ENCODE data around the gene SCAF1. TPM values are rescaled to one million over a fixed set of nuclear protein-coding genes. Genes with fewer than 3 reads are reported as not detected.

Gene SCAF1
- 8.9 TPM for total RNA-seq

GRCh38 chr19:49641688-49642491 lies at the start of gene SCAF1:
TSS of gene SCAF1 (plus strand) at chr19:49642209. CDS start at chr19:49645027, 2,818 bp downstream.
- Histone ChIP-seq H3K9me3 (ENCODE audit: low read depth, low read length) (no peaks in the 10 kb centered on the region), H3K4me3 (ENCODE audit: low read length) (peak within 1 kb of the TSS; percentile 90), H3K27me3 (ENCODE audit: insufficient read depth, low read length) (no peaks in the 10 kb centered on the region), H3K4me1 (ENCODE audit: insufficient read depth, low read length) (peaks cover 53% of the 10 kb centered on the region)

DNA sequence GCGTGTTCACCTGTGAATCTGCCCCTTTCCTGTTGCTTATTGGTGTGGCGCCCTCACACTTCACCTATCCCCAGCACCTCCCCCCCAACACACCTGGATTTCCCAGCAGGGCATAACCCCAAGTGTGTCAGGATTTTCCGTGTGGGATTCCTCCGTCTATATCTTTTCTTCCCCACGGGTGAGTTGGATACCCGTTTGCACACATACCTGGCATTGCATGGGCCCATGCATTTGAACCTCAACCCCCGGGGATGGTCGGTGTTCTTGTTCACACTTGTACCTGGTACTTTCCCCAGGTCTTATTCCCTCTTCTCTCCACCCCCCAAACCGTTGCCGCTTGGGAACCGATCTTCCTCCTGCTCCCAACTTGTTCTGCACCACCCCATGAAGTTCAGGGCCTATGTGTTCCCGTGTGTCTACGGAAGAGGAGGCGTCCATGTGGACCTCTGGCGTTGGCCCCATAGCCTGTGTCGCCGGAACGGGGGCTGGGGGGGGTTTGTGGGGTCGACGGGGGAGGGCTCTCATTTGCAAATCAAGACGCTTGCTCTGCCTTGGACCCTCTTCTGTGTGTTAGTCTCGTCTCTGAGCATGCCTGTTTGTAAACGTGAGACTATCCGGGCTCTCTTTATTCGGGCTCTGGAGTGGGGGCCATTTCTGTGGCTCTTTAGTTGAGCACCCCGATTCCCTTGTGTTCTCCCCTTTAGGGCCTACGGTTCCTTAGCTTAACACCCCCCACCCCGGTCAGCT lies 49.4 kb upstream of the SCAF1 start:
- Histone ChIP-seq H3K4me1 (ENCODE audit: insufficient read depth, low read length) (peaks cover 20% of the 10 kb centered on the region), H3K9me3 (ENCODE audit: low read depth, low read length) (no peaks in the 10 kb centered on the region), H3K27me3 (ENCODE audit: insufficient read depth, low read length) (no peaks in the 10 kb centered on the region), H3K4me3 (ENCODE audit: low read length) (peak overlapping the region; percentile 75)

- Histone ChIP-seq H3K27me3 (ENCODE audit: insufficient read depth, low read length) (no peaks in the 10 kb centered on the region), H3K4me3 (ENCODE audit: low read length) (peak overlapping the region; percentile 30), H3K4me1 (ENCODE audit: insufficient read depth, low read length) (peaks cover 20% of the 10 kb centered on the region), H3K9me3 (ENCODE audit: low read depth, low read length) (no peaks in the 10 kb centered on the region)
Measured at GRCh38 chr19:49593233-49594113, 48.5 kb upstream of the SCAF1 start.

DNA sequence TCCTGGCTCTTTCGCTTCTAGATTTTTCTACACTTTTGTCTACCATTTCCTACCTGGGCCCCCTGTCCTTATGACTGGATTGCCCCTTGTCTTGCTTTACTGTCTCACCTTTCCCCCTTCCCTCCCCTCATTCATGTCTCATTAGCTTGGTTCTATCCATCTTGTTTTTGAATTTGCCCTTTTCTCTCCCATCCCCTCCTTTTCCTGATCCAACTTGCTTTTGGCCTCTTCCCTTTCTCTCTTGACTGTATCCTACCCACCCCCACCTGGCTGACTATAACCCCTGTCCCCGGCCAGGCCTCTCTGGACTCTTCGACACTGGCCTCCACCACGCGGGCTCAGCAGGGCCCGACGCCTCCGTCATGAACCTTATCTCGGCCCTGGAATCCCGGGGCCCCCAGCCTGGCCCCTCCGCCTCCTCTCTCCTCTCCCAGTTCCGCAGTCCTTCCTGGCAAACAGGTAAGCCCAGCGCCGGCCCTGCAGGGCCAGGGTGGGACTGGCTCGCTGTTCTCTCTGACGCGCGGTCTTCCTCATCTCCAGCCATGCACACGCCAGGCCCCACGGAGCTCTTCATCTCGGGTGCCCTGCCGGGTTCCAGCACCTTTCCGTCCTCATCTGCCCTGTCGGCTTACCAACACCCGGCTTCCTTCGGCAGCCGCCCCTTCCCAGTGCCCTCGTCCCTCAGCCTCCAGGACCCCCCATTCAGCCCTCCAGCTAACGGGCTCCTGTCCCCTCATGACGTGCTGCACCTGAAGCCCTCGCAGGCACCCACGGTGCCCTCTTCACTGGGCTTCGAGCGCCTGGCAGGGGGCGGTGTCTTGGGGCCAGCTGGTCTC lies 47.6 kb upstream of the SCAF1 start:
- H3K4me1 ChIP-seq (ENCODE audit: insufficient read depth, low read length), result peaks cover 20% of the 10 kb centered on the region
- H3K4me3 ChIP-seq (ENCODE audit: low read length), result no peak overlapping the region
- no peaks in the 10 kb centered on the region for H3K9me3 ChIP-seq (ENCODE audit: low read depth, low read length)
- no peaks in the 10 kb centered on the region for H3K27me3 ChIP-seq (ENCODE audit: insufficient read depth, low read length)

DNA sequence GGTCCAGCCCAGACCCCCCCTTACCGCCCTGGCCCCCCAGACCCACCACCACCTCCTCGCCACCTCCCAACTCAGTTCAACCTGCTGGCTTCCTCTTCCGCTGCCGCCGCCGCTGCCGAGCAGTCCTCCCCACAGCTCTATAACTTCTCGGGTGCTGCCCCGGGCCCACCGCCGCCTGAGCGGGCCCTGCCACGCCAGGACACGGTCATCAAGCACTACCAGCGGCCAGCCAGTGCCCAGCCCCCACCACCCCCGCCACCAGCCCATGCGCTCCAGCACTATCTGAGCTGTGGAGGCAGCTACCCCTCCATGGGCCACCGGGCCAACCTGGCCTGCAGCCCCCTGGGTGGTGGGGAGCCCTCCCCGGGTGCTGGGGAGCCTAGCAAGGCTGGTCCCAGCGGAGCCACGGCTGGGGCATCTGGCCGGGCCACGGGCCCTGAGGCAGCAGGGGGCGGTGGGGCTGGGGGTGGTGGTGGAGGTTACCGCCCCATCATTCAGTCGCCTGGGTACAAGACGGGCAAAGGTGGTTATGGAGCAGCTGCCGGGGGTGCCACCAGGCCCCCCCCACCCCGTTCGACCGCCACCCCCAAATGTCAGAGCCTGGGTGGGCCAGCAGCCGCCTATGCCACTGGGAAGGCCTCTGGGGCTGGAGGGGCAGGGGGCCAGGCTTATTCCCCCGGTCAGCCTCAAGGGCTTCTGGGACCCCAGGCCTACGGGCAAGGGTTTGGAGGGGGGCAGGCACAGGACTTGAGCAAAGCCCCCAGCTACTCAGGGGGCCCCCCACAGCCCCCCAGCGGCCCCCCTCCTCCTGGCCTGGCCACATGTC lies 46.8 kb upstream of the SCAF1 start:
- Histone ChIP-seq H3K27me3 (ENCODE audit: insufficient read depth, low read length) (no peaks in the 10 kb centered on the region), H3K4me3 (ENCODE audit: low read length) (no peak overlapping the region), H3K9me3 (ENCODE audit: low read depth, low read length) (no peaks in the 10 kb centered on the region), H3K4me1 (ENCODE audit: insufficient read depth, low read length) (peaks cover 20% of the 10 kb centered on the region)

- Histone ChIP-seq H3K4me3 (ENCODE audit: low read length) (no peak overlapping the region), H3K4me1 (ENCODE audit: insufficient read depth, low read length) (peaks cover 20% of the 10 kb centered on the region), H3K9me3 (ENCODE audit: low read depth, low read length) (no peaks in the 10 kb centered on the region), H3K27me3 (ENCODE audit: insufficient read depth, low read length) (no peaks in the 10 kb centered on the region)
Measured at GRCh38 chr19:49595819-49596404, 46.1 kb upstream of the SCAF1 start.

- peaks cover 20% of the 10 kb centered on the region for H3K4me1 ChIP-seq (ENCODE audit: insufficient read depth, low read length)
- no peaks in the 10 kb centered on the region for H3K9me3 ChIP-seq (ENCODE audit: low read depth, low read length)
- no peaks in the 10 kb centered on the region for H3K27me3 ChIP-seq (ENCODE audit: insufficient read depth, low read length)
- H3K4me3 ChIP-seq (ENCODE audit: low read length), result no peak overlapping the region
Measured at GRCh38 chr19:49596407-49596806, 45.6 kb upstream of the SCAF1 start.

DNA sequence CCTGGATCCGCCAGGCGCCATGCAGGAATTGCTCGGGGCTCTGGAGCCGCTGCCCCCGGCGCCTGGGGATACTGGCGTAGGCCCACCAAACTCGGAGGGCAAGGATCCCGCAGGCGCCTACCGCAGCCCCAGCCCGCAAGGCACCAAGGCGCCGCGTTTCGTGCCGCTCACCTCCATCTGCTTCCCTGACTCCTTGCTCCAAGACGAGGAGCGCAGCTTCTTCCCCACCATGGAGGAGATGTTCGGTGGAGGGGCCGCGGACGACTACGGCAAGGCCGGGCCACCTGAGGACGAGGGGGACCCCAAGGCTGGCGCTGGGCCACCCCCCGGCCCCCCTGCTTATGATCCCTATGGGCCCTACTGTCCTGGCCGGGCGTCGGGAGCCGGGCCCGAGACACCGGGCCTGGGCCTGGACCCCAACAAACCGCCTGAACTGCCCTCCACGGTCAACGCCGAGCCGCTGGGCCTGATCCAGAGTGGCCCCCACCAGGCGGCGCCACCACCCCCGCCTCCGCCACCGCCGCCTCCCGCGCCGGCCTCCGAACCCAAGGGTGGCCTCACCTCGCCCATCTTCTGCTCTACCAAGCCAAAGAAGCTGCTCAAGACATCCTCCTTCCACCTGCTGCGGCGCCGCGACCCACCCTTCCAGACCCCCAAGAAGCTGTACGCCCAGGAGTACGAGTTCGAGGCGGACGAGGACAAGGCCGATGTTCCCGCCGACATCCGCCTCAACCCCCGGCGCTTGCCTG lies 44.9 kb upstream of the SCAF1 start:
- no peaks in the 10 kb centered on the region for H3K27me3 ChIP-seq (ENCODE audit: insufficient read depth, low read length)
- no peaks in the 10 kb centered on the region for H3K9me3 ChIP-seq (ENCODE audit: low read depth, low read length)
- no peak overlapping the region for H3K4me3 ChIP-seq (ENCODE audit: low read length)
- H3K4me1 ChIP-seq (ENCODE audit: insufficient read depth, low read length), result peaks cover 17% of the 10 kb centered on the region

- no peak overlapping the region for H3K4me3 ChIP-seq (ENCODE audit: low read length)
Measured at GRCh38 chr19:49597703-49597974, 44.4 kb upstream of the SCAF1 start.

DNA sequence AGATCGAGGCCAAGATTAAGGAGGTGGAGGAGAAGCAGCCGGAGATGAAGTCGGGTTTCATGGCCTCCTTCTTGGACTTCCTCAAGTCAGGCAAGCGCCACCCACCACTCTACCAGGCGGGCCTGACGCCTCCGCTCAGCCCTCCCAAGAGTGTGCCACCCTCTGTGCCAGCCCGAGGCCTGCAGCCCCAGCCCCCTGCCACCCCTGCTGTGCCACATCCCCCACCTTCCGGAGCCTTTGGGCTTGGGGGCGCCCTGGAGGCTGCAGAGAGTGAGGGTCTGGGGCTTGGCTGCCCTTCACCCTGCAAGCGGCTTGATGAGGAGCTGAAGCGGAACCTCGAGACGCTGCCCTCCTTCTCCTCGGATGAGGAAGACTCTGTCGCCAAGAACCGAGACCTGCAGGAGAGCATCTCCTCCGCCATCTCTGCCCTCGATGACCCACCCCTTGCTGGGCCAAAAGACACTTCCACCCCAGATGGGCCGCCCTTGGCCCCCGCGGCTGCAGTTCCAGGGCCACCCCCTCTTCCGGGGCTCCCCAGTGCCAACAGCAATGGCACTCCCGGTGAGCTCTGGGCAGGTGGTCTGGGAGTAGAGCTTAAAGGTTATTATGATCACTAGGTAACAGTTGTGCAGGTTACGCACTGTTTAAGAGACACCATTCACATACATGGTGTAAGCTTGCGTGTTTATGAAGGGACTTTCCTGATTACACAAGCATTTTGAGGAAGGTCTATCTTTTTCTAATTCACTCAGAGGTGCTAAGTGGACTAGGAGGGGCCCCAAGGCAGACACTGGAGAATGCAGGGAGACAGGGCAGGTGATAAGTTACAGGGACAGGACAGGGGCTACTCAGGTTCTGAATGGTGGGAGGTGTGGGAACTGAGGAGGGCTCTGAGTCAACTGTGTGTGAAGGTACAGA lies 42.4 kb upstream of the SCAF1 start:
- H3K9me3 ChIP-seq (ENCODE audit: low read depth, low read length), result no peaks in the 10 kb centered on the region
- no peaks in the 10 kb centered on the region for H3K27me3 ChIP-seq (ENCODE audit: insufficient read depth, low read length)
- no peaks in the 10 kb centered on the region for H3K4me1 ChIP-seq (ENCODE audit: insufficient read depth, low read length)
- H3K4me3 ChIP-seq (ENCODE audit: low read length), result no peak overlapping the region

More at GRCh38 chr19:49597703-49597974, 44.4 kb upstream of the SCAF1 start:
- no peaks in the 10 kb centered on the region for H3K9me3 ChIP-seq (ENCODE audit: low read depth, low read length)
- H3K27me3 ChIP-seq (ENCODE audit: insufficient read depth, low read length), result no peaks in the 10 kb centered on the region
- H3K4me1 ChIP-seq (ENCODE audit: insufficient read depth, low read length), result peaks cover 12% of the 10 kb centered on the region

DNA sequence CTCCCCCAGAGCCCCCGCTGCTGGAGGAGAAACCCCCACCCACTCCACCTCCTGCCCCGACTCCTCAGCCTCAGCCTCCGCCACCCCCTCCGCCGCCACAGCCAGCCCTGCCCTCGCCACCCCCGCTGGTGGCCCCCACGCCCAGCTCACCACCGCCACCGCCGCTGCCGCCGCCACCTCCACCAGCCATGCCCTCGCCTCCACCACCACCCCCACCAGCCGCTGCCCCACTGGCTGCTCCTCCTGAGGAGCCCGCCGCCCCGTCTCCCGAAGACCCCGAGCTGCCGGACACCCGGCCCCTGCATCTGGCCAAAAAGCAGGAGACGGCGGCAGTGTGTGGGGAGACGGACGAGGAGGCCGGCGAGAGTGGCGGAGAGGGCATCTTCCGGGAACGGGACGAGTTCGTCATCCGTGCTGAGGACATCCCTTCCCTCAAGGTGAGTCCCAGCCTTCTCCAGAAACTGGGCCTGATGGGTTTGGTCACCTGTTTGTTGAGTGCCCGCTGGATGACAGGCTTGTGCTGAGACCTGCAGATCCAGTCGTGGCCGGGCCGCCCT lies 40.4 kb upstream of the SCAF1 start:
- H3K4me1 ChIP-seq (ENCODE audit: insufficient read depth, low read length), result no peaks in the 10 kb centered on the region
- no peak overlapping the region for H3K4me3 ChIP-seq (ENCODE audit: low read length)
- no peaks in the 10 kb centered on the region for H3K27me3 ChIP-seq (ENCODE audit: insufficient read depth, low read length)
- no peaks in the 10 kb centered on the region for H3K9me3 ChIP-seq (ENCODE audit: low read depth, low read length)

DNA sequence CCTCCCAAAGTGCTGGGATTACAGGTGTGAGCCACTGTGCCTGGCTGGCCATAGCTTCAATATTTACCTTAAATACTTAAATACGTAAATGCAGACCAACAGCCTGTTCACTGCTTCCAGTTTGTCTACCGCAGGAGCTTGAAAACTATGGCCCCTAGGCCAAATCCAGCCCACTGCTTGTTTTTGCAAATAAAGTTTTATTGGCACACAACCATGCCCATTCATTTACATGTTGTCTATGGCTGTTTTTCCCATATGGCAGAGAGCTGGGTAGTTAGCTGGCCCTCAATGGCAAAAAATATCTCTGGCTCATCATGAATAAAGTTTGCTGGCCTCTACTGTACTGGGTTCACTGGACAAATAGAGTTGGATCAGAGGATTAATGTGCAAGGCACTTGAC lies 39.2 kb upstream of the SCAF1 start:
- H3K9me3 ChIP-seq (ENCODE audit: low read depth, low read length), result no peaks in the 10 kb centered on the region
- no peaks in the 10 kb centered on the region for H3K27me3 ChIP-seq (ENCODE audit: insufficient read depth, low read length)
- H3K4me3 ChIP-seq (ENCODE audit: low read length), result no peak overlapping the region
- H3K4me1 ChIP-seq (ENCODE audit: insufficient read depth, low read length), result no peaks in the 10 kb centered on the region

Data from mononuclear cell (primary cell).